Measurements from ENCODE around the gene FADS6.

FADS6 gene

GRCh38 chr17:74846621-74847020, 46.8 kb downstream of the FADS6 start:
- no peak overlapping the region for H3K27ac ChIP-seq
- no peak for TF ChIP-seq ZFX (IDR thresholded peaks at IDR 0.05; ENCODE audit: borderline replicate concordance)
- TF ChIP-seq, protein P1, sequence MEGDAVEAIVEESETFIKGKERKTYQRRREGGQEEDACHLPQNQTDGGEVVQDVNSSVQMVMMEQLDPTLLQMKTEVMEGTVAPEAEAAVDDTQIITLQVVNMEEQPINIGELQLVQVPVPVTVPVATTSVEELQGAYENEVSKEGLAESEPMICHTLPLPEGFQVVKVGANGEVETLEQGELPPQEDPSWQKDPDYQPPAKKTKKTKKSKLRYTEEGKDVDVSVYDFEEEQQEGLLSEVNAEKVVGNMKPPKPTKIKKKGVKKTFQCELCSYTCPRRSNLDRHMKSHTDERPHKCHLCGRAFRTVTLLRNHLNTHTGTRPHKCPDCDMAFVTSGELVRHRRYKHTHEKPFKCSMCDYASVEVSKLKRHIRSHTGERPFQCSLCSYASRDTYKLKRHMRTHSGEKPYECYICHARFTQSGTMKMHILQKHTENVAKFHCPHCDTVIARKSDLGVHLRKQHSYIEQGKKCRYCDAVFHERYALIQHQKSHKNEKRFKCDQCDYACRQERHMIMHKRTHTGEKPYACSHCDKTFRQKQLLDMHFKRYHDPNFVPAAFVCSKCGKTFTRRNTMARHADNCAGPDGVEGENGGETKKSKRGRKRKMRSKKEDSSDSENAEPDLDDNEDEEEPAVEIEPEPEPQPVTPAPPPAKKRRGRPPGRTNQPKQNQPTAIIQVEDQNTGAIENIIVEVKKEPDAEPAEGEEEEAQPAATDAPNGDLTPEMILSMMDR (IDR thresholded peaks at IDR 0.05), result no peak

DNA sequence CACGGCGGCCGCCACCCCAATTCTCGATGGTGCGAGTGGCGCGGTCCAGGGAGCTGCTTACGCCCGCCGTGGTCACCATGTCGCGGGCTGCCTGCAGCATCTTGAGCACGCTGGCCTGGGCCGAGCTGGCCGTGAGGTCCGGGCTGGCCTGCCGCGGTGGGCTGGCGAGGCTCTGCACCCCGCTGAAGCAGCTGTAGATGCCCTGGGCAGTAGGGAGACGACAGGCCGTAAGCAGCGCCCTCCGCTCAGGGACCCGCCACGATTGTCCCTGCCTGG, 50.1 kb downstream of the FADS6 start:
- H3K27ac ChIP-seq, result no peak overlapping the region

DNA sequence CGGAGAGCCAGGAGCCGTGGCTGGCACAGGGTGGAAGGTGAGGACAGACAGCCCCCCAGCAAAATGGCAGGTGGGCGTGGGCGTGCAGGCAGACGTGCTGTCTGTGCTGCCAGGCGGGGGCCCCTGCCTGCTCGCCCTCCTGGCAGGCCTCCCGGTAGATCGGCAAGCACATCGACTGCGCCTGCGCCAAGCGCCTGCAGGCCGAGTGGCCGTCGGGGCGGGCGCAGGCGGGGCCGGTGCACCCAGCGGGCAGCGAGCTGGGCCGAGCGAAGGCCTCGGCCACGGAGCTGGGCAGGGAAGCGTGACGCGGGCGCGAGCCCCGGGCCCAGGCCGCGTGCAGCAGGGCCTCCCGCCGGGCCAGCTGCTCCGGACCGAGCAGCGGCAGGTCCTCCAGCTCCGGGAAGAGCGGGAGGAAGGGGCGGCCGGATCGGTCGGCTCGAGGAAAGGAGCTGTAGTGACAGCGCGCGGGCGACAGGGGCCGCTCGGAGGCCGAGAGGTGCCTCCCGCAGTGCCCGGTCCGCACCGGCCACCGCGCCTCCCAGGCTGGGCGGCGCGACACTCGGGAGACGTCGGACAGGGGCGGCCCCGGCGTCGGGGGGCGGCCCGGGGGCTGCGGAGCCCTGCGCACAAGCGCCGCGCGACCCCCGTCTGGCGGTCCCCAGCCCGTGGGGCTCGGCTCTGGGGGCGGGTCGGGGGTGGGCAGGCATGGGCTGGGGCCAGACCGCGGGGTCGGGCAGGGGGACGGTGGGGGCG, 50.7 kb downstream of the FADS6 start:
- TF ChIP-seq, protein P1 (IDR thresholded peaks at IDR 0.05), result peak; percentile 87
- no peak for TF ChIP-seq ZFX (IDR thresholded peaks at IDR 0.05; ENCODE audit: borderline replicate concordance)
- peak overlapping the region; percentile 25; the same call in 1 of the 2 replicates for H3K27ac ChIP-seq

More for the DNA sequence above, 50.1 kb downstream of the FADS6 start:
- TF ChIP-seq, protein P1 (IDR thresholded peaks at IDR 0.05), result no peak
- TF ChIP-seq ZFX (IDR thresholded peaks at IDR 0.05; ENCODE audit: borderline replicate concordance), result no peak

GRCh38 chr17:74842146-74842598, 51.3 kb downstream of the FADS6 start:
- 0 out of 2 replicates have a peak overlapping the region, but pooled peaks have one; percentile 25 for H3K27ac ChIP-seq
- TF ChIP-seq ZFX (IDR thresholded peaks at IDR 0.05; ENCODE audit: borderline replicate concordance), result no peak
- TF ChIP-seq, protein P1 (IDR thresholded peaks at IDR 0.05), result no peak

DNA sequence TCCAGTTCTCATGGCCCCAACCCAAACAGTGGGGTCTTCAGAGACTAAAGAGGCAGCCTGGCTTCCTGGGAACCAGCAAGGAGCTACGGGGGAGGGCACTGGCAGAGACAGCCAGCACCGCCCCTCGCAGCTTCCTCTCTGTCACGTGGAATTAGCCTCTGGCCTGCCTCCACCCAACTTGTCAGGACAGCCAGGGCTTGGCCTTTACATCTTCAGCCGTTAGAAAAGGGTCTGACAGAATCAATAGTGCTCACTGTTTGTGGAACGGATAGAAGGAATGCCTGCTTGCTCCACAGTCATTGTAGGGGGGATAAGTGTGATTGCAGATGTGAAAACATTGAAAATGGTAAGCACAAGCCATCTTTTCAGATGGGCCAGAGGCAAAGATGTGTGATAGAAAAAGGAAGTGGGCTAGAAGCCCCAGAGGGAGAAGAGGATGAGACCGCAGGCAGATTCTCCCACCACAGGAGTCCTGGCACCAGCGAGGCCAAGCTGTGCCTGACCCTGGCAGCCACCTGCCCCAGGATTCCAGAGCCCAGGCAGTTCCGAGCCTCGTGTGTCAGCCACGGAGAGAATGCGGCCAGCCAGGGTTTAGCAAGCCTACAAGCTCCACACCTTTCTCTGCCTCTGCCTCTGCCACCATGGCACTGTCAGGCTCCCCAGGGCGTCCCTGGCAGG, 52.3 kb downstream of the FADS6 start:
- no peak overlapping the region for H3K27ac ChIP-seq
- TF ChIP-seq ZFX (IDR thresholded peaks at IDR 0.05; ENCODE audit: borderline replicate concordance), result no peak
- TF ChIP-seq, protein P1 (IDR thresholded peaks at IDR 0.05), result no peak

DNA sequence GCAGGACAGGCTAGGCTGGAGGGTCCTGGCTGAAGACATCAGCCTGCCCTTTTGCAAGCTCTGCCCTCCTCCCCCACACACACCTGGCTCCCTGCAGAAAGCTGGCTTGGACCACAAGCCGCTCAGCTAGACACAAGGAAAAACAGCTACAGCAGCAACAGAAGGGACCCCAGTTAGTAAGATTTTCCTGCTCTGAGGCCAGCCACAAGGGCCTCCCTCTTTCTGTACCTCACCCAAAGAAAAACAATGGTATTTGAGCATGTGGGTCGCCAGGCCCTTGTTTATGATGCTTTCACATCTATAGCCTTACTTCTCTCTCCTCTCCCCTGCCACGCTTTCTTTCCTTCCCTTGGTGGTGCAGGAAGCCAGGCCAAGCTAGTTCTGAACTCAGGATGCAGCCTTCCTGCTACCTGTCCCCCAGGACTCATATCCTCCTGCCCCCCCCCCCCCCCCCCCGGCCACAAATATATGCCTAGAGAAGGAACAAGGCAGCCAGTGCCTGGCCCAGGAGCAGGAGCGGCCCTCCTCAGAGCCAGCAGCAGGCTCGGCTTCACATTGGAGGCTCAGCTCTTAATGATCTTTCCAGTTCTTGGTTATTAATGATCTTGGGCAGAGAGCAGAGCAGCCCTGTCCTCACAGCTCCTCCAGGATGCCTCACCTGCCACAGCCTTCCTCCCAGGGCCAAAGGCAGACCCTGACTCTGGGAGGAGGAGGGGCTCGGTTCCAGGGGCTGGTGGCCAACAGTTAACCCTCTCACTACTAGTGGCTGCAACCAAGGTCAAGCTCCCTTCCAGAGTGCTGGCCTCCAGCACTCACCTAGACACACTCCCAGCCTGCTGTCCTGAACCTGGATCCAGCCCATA, 53.2 kb downstream of the FADS6 start:
- H3K27ac ChIP-seq, result no peak overlapping the region
- TF ChIP-seq, protein P1 (IDR thresholded peaks at IDR 0.05), result no peak
- no peak for TF ChIP-seq ZFX (IDR thresholded peaks at IDR 0.05; ENCODE audit: borderline replicate concordance)
